GM12878 (cell line): ENCODE data around the gene CLASP2. TPM values are rescaled to one million over a fixed set of nuclear protein-coding genes. Genes with fewer than 3 reads are reported as not detected.

Experiments used
- ATAC-seq: fragments of 200-7000 bp; cut with Tn5 transposase; 3 replicates; pipeline ENCODE4 v1.9.1; 2020; ENCODE audit warnings: mild to moderate bottlenecking, moderate library complexity
- BruUV-seq: library from RNA; stranded (reverse); fragments of 400-500 nt; replicated peaks from 2 replicates; lab custom pipeline; 2021; lab: Mats Ljungman, UMichigan
- CTCF ChIA-PET: fragments of 300-600 bp; sonication (Branson Sonifier 250); formaldehyde crosslinking; extraction: SDS; loops from one replicate; lab custom pipeline; 2021; ENCODE audit warnings: inconsistent platforms; lab: Yijun Ruan, JAX
- POLR2A ChIA-PET: fragments of 350-600 bp; formaldehyde crosslinking; extraction: SDS; loops from one replicate; lab custom pipeline; 2021; ENCODE audit warnings: inconsistent platforms; lab: Charles Lee
- RAD21 ChIA-PET: fragments of 300-600 bp; sonication (Branson Sonifier 250); formaldehyde crosslinking; loops from one replicate; lab custom pipeline; 2023; ENCODE audit warnings: antibody characterized with exemption; ENCODE audit not compliant: unreplicated experiment; lab: Charles Lee
- SMC1A ChIA-PET: fragments of 300-600 bp; sonication (Branson Sonifier 250); formaldehyde crosslinking; loops from one replicate; lab custom pipeline; 2023; ENCODE audit not compliant: unreplicated experiment, uncharacterized antibody; lab: Charles Lee
- DNase-seq: peaks from one replicate; pipeline ENCODE4 v3.0.0-alpha.2; 2011; ENCODE audit warnings: low read depth, low spot score
- FAIRE-seq: peaks from 3 replicates; lab custom pipeline; 2011; peaks lifted over from hg19 to GRCh38; lab: Jason Lieb, UNC
- H2AFZ ChIP-seq: 2 replicates; pipeline ENCODE4 v1.6.0; 2011; ENCODE audit warnings: low read depth, low read length, control low read depth; ENCODE audit not compliant: control insufficient read depth
- H3K27ac ChIP-seq: 2 replicates; pipeline ENCODE4 v1.5.1; 2011; ENCODE audit warnings: control low read depth; ENCODE audit not compliant: control insufficient read depth, insufficient read depth
- H3K27me3 ChIP-seq, 2 experiments: replicated peaks in 1 of 2; 2 replicates each; pipeline versions ENCODE4 v1.6.0 to v1.6.1; 2011; ENCODE audit warnings: low read length in 1 of 2; ENCODE audit not compliant: control insufficient read depth in 2 of 2, insufficient read depth in 2 of 2
- H3K36me3 ChIP-seq, 2 experiments: 2 replicates each; pipeline ENCODE4 v1.5.1; 2011; ENCODE audit warnings: low read length in 1 of 2; ENCODE audit not compliant: control insufficient read depth in 2 of 2, insufficient read depth in 2 of 2
- H3K4me1 ChIP-seq: 2 replicates; pipeline ENCODE4 v1.6.1; 2011; ENCODE audit warnings: mild to moderate bottlenecking, low read length, moderate library complexity, mixed read lengths; ENCODE audit not compliant: control insufficient read depth, insufficient read depth
- H3K4me2 ChIP-seq: 2 replicates; pipeline ENCODE4 v1.6.0; 2011; ENCODE audit warnings: control low read depth; ENCODE audit not compliant: control insufficient read depth, insufficient read depth
- H3K4me3 ChIP-seq: fragments of 200-600 bp; sonication (generic); 2 replicates; pipeline ENCODE4 v1.5.1; 2016
- H3K79me2 ChIP-seq: 2 replicates; pipeline ENCODE4 v1.6.0; 2011; ENCODE audit warnings: low read length; ENCODE audit not compliant: control insufficient read depth, insufficient read depth
- H3K9ac ChIP-seq: 2 replicates; pipeline ENCODE4 v1.8.0; 2011; ENCODE audit warnings: low read length, control low read depth, mixed read lengths; ENCODE audit not compliant: control insufficient read depth, insufficient read depth
- H3K9me3 ChIP-seq: replicated peaks from 3 replicates; pipeline ENCODE4 v1.5.1; 2011; ENCODE audit warnings: mild to moderate bottlenecking, low read length; ENCODE audit not compliant: control insufficient read depth, insufficient read depth
- H4K20me1 ChIP-seq: 2 replicates; pipeline ENCODE4 v1.6.0; 2011; ENCODE audit not compliant: control insufficient read depth, insufficient read depth
- ATF7 ChIP-seq: fragments of 450-650 bp; IDR thresholded peaks from 2 replicates; pipeline ENCODE4 v1.6.1; 2016; ENCODE audit warnings: low read depth, mild to moderate bottlenecking
- CBX3 ChIP-seq: fragments of 200-600 bp; sonication (generic); IDR thresholded peaks from 2 replicates; pipeline ENCODE4 v1.6.1; 2016; ENCODE audit warnings: low read depth, borderline replicate concordance
- CBX5 ChIP-seq: sonication (generic); IDR thresholded peaks from 2 replicates; pipeline ENCODE4 v1.6.1; 2016; ENCODE audit warnings: low read depth, moderate library complexity, mild to moderate bottlenecking, inconsistent platforms
- JUND ChIP-seq: IDR thresholded peaks from 2 replicates; pipeline ENCODE4 v1.6.1; 2012; ENCODE audit warnings: low read depth, mild to moderate bottlenecking, low read length, improper control_type of control experiment, moderate library complexity
- RAD21 ChIP-seq: IDR thresholded peaks from 2 replicates; pipeline ENCODE4 v1.6.1; 2011; ENCODE audit warnings: mild to moderate bottlenecking, low read depth, low read length, moderate library complexity; ENCODE audit not compliant: insufficient read depth
- SPI1 ChIP-seq: IDR thresholded peaks from 2 replicates; pipeline ENCODE4 v1.6.1; 2011; ENCODE audit warnings: low read depth, mild to moderate bottlenecking, low read length, moderate library complexity, borderline replicate concordance; ENCODE audit not compliant: insufficient read depth
- TCF12 ChIP-seq: IDR thresholded peaks from 2 replicates; pipeline ENCODE4 v1.6.1; 2011; ENCODE audit warnings: low read depth, mild to moderate bottlenecking, low read length
- ZNF217 ChIP-seq: fragments of 450-650 bp; IDR thresholded peaks from 2 replicates; pipeline ENCODE4 v1.6.1; 2017; ENCODE audit warnings: antibody characterized with exemption, mild to moderate bottlenecking
- WGBS: methylation state at CpG from one replicate; pipeline ENCODE4 v1.1.6; 2016; ENCODE audit warnings: low lambda C conversion rate; ENCODE audit not compliant: insufficient replicate concordance, insufficient coverage; ENCODE audit errors: missing lambda C conversion rate; 5-methylcytosine and 5-hydroxymethylcytosine counted together
- in situ Hi-C: fragments of 300-500 bp; cut with MboI; formaldehyde crosslinking; loops from 9 replicates; pipeline ENCODE4 v1.14.3; 2018; ENCODE audit warnings: mixed read lengths
- intact Hi-C: fragments of 100-400 bp; cut with micrococcal nuclease; formaldehyde crosslinking; loops from one replicate; pipeline ENCODE4 v1.14.2; 2022; ENCODE audit not compliant: unreplicated experiment
- polyA plus RNA-seq, 11 experiments: library from polyadenylated mRNA; depleted of rRNA in 4 of 11; unstranded in 6 of 11; stranded (reverse) in 5 of 11; fragments of >200 nt; fragmentation: Nextera tagmentation in 4 of 11; fragmentation: Illumina TruSeq in 1 of 11; extraction: Ambion mirVana in 4 of 11; extraction: Trizol in 1 of 11; gene quantifications; 1 replicate in 1 of 11; 2 replicates in 10 of 11; pipeline versions ENCODE4 v1.2.1 to v1.2.3, GENCODE V29; 2011 to 2016; ENCODE audit warnings: inconsistent platforms in 2 of 11, missing spikeins in 2 of 11, low read depth in 1 of 11
- total RNA-seq, 4 experiments: library from RNA; depleted of rRNA in 3 of 4; stranded (reverse); fragments of >200 nt in 3 of 4; fragmentation: Illumina TruSeq in 1 of 4; extraction: Trizol in 1 of 4; gene quantifications; 2 replicates each; pipeline versions ENCODE4 v1.2.1 to v1.2.3, GENCODE V29; 2013 to 2021
- TF ChIP-seq, protein P1 (sequence below): IDR thresholded peaks from 2 replicates; pipeline ENCODE4 v1.6.1; 2012; ENCODE audit warnings: mild to moderate bottlenecking, low read depth, low read length
- TF ChIP-seq, protein P2 (sequence below): fragments of 450-650 bp; IDR thresholded peaks from 2 replicates; pipeline ENCODE4 v1.6.1; 2017; ENCODE audit warnings: low read depth, mild to moderate bottlenecking, moderate library complexity

Gene CLASP2
- total and polyA plus RNA-seq, 10 of the 15 experiments (the other 5 are each of a cell fraction or from before 2014, with no cell fraction given), result 4.0 to 38.3 (median 26.8) TPM

DNA sequence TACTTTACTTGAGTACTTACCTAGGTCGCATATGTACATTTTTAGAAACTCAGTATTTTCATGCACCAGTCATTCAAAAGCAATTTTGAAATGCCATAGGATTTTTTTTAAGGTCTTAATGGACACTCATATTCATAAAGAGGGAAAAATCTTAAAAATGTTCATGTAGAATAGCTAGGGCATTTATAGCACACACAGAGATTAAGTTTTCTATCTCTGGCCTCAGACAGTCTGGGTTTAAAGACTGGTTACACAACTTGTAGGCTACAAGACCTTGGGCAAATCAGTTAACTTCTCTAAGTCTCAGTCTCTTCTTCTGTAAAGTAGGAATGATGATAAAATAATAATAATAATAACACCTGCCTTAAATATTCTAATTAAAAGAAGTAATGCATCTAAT, 229.4 kb downstream of the CLASP2 start:
- no peaks in the 10 kb centered on the region for H3K9me3 ChIP-seq
- FAIRE-seq (no peak), ATAC-seq (no peak), DNase-seq (no peak)
- in situ Hi-C loops, result no loop called here
- ChIA-PET CTCF (no interaction called here), RAD21 (no interaction called here), POLR2A (no interaction called here), SMC1A (interaction anchor here (1.4 kb wide), 1 partner anchor 7 kb away, joined by 4 read pairs; no protein-coding TSS in a partner anchor)
- H3K9ac ChIP-seq, result no peak overlapping the region
- H4K20me1 ChIP-seq, result no peaks in the 10 kb centered on the region
- H3K4me2 ChIP-seq, result no peak overlapping the region
- WGBS, result 70% methylated on average over 1 of the region's 1 CpG
- TF ChIP-seq, protein P1, sequence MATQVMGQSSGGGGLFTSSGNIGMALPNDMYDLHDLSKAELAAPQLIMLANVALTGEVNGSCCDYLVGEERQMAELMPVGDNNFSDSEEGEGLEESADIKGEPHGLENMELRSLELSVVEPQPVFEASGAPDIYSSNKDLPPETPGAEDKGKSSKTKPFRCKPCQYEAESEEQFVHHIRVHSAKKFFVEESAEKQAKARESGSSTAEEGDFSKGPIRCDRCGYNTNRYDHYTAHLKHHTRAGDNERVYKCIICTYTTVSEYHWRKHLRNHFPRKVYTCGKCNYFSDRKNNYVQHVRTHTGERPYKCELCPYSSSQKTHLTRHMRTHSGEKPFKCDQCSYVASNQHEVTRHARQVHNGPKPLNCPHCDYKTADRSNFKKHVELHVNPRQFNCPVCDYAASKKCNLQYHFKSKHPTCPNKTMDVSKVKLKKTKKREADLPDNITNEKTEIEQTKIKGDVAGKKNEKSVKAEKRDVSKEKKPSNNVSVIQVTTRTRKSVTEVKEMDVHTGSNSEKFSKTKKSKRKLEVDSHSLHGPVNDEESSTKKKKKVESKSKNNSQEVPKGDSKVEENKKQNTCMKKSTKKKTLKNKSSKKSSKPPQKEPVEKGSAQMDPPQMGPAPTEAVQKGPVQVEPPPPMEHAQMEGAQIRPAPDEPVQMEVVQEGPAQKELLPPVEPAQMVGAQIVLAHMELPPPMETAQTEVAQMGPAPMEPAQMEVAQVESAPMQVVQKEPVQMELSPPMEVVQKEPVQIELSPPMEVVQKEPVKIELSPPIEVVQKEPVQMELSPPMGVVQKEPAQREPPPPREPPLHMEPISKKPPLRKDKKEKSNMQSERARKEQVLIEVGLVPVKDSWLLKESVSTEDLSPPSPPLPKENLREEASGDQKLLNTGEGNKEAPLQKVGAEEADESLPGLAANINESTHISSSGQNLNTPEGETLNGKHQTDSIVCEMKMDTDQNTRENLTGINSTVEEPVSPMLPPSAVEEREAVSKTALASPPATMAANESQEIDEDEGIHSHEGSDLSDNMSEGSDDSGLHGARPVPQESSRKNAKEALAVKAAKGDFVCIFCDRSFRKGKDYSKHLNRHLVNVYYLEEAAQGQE, result no peak
- TF ChIP-seq JUND (no peak), CBX3 (no peak), RAD21 (no peak), ZNF217 (no peak), TCF12 (no peak), CBX5 (no peak), SPI1 (no peak), ATF7 (no peak)
- TF ChIP-seq, protein P2, sequence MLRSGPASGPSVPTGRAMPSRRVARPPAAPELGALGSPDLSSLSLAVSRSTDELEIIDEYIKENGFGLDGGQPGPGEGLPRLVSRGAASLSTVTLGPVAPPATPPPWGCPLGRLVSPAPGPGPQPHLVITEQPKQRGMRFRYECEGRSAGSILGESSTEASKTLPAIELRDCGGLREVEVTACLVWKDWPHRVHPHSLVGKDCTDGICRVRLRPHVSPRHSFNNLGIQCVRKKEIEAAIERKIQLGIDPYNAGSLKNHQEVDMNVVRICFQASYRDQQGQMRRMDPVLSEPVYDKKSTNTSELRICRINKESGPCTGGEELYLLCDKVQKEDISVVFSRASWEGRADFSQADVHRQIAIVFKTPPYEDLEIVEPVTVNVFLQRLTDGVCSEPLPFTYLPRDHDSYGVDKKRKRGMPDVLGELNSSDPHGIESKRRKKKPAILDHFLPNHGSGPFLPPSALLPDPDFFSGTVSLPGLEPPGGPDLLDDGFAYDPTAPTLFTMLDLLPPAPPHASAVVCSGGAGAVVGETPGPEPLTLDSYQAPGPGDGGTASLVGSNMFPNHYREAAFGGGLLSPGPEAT, result no peak
- H3K79me2 ChIP-seq, result no peaks in the 10 kb centered on the region
- peaks cover 5% of the 10 kb centered on the region; the same call in 1 of the 2 replicates for H3K4me1 ChIP-seq
- H2AFZ ChIP-seq, result no peak overlapping the region
- H3K27ac ChIP-seq, result no peak overlapping the region
- H3K27me3 ChIP-seq, result no peaks in the 10 kb centered on the region
- intact Hi-C loops, result no loop called here
- H3K4me3 ChIP-seq, result no peak overlapping the region
- no peaks in the 10 kb centered on the region for H3K36me3 ChIP-seq
- no TSS peak for BruUV-seq
